K562 (cell line): Measurements from ENCODE around the gene SLC19A1.

Experiments used
- CHD4 ChIP-seq: fragments of 200-600 bp; sonication (generic); IDR thresholded peaks from 3 replicates; pipeline ENCODE4 v1.6.1; 2012; ENCODE audit warnings: low read depth, mild to moderate bottlenecking, mixed read lengths, low read length, inconsistent platforms; ENCODE audit not compliant: insufficient read depth, insufficient replicate concordance, poor library complexity, severe bottlenecking
- EGR1 ChIP-seq: fragments of 450-650 bp; conservative IDR thresholded peaks from 2 replicates; pipeline ENCODE4 v1.6.1; 2017; ENCODE audit warnings: mild to moderate bottlenecking
- SIN3B ChIP-seq: fragments of 450-650 bp; IDR thresholded peaks from 2 replicates; pipeline ENCODE4 v1.6.1; 2017; ENCODE audit warnings: low read depth, mild to moderate bottlenecking, moderate library complexity
- TGIF2 ChIP-seq: sonication (generic); formaldehyde crosslinking; IDR thresholded peaks from 2 replicates; pipeline ENCODE4 v1.8.1; 2022; ENCODE audit warnings: mild to moderate bottlenecking, missing genetic modification reagents, moderate library complexity
- ZNF232 ChIP-seq: sonication (generic); formaldehyde crosslinking; IDR thresholded peaks from 2 replicates; pipeline ENCODE4 v1.8.0; 2022; ENCODE audit warnings: mild to moderate bottlenecking, missing genetic modification reagents
- TF ChIP-seq, protein P1 (sequence below), 3 experiments: IDR thresholded peaks in 2 of 3; conservative IDR thresholded peaks in 1 of 3; 2 replicates each; pipeline ENCODE4 v1.5.1; 2011 to 2012; ENCODE audit warnings: low read length in 3 of 3, mild to moderate bottlenecking in 3 of 3, control low read depth in 2 of 3, improper control_type of control experiment in 1 of 3, inconsistent platforms in 1 of 3, low read depth in 1 of 3, mixed read lengths in 1 of 3, moderate library complexity in 1 of 3; ENCODE audit not compliant: insufficient read depth in 2 of 3
- TF ChIP-seq, protein P2 (sequence below), 2 experiments: fragments of 450-650 bp in 1 of 2; IDR thresholded peaks; 2 replicates each; pipeline ENCODE4 v1.6.1; 2011 to 2017; ENCODE audit warnings: low read depth in 2 of 2, antibody characterized with exemption in 1 of 2, borderline replicate concordance in 1 of 2, low read length in 1 of 2, mild to moderate bottlenecking in 1 of 2, mixed read lengths in 1 of 2; ENCODE audit not compliant: control insufficient read depth in 1 of 2

- TF ChIP-seq TGIF2 (CRISPR knock-in tag) (no peak), SIN3B (no peak), ZNF232 (CRISPR knock-in tag) (no peak), EGR1 (no peak), CHD4 (no peak)
- TF ChIP-seq, protein P1, sequence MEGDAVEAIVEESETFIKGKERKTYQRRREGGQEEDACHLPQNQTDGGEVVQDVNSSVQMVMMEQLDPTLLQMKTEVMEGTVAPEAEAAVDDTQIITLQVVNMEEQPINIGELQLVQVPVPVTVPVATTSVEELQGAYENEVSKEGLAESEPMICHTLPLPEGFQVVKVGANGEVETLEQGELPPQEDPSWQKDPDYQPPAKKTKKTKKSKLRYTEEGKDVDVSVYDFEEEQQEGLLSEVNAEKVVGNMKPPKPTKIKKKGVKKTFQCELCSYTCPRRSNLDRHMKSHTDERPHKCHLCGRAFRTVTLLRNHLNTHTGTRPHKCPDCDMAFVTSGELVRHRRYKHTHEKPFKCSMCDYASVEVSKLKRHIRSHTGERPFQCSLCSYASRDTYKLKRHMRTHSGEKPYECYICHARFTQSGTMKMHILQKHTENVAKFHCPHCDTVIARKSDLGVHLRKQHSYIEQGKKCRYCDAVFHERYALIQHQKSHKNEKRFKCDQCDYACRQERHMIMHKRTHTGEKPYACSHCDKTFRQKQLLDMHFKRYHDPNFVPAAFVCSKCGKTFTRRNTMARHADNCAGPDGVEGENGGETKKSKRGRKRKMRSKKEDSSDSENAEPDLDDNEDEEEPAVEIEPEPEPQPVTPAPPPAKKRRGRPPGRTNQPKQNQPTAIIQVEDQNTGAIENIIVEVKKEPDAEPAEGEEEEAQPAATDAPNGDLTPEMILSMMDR (IDR thresholded peaks at IDR 0.05 in 2 of 3, conservative IDR thresholded peaks at IDR 0.05 in 1 of 3; ENCODE audit: insufficient read depth in 2 of 3, low read depth in 1 of 3, low read length in 3 of 3) = no peak
- TF ChIP-seq, protein P2, sequence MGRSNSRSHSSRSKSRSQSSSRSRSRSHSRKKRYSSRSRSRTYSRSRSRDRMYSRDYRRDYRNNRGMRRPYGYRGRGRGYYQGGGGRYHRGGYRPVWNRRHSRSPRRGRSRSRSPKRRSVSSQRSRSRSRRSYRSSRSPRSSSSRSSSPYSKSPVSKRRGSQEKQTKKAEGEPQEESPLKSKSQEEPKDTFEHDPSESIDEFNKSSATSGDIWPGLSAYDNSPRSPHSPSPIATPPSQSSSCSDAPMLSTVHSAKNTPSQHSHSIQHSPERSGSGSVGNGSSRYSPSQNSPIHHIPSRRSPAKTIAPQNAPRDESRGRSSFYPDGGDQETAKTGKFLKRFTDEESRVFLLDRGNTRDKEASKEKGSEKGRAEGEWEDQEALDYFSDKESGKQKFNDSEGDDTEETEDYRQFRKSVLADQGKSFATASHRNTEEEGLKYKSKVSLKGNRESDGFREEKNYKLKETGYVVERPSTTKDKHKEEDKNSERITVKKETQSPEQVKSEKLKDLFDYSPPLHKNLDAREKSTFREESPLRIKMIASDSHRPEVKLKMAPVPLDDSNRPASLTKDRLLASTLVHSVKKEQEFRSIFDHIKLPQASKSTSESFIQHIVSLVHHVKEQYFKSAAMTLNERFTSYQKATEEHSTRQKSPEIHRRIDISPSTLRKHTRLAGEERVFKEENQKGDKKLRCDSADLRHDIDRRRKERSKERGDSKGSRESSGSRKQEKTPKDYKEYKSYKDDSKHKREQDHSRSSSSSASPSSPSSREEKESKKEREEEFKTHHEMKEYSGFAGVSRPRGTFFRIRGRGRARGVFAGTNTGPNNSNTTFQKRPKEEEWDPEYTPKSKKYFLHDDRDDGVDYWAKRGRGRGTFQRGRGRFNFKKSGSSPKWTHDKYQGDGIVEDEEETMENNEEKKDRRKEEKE (IDR thresholded peaks at IDR 0.05; ENCODE audit: borderline replicate concordance in 1 of 2, control insufficient read depth in 1 of 2, low read depth in 2 of 2, low read length in 1 of 2) = no peak
Measured at GRCh38 chr21:45546636-45547544, 4.7 kb upstream of the SLC19A1 start.
